Left ventricle myocardium inferior (tissue), 1 donor: ENCODE data around the gene VILL. TPM values are rescaled to one million over a fixed set of nuclear protein-coding genes. Genes with fewer than 3 reads are reported as not detected.
A peak's percentile ranks its signal among the peaks of the same experiment; 100 is the strongest.

Source experiments
- DNase-seq: peaks from one replicate; pipeline ENCODE4 v3.0.0-alpha.2; 2020
- H3K27ac ChIP-seq: fragments of 200-600 bp; replicated peaks from 2 replicates; pipeline ENCODE4 v1.8.0; 2021
- H3K27me3 ChIP-seq: fragments of 200-600 bp; 2 replicates; pipeline ENCODE4 v1.8.0; 2021; ENCODE audit warnings: low read depth
- H3K36me3 ChIP-seq: fragments of 200-600 bp; 2 replicates; pipeline ENCODE4 v1.8.0; 2021
- H3K4me1 ChIP-seq: fragments of 200-600 bp; 2 replicates; pipeline ENCODE4 v1.8.0; 2021
- H3K4me3 ChIP-seq: fragments of 200-600 bp; 2 replicates; pipeline ENCODE4 v1.8.0; 2021; ENCODE audit warnings: mild to moderate bottlenecking, moderate library complexity
- H3K9me3 ChIP-seq: fragments of 200-600 bp; replicated peaks from 2 replicates; pipeline ENCODE4 v1.8.0; 2021
- CTCF ChIP-seq: fragments of 200-600 bp; IDR thresholded peaks from 2 replicates; pipeline ENCODE4 v1.8.0; 2021; ENCODE audit warnings: antibody characterized with exemption, mild to moderate bottlenecking, borderline replicate concordance
- intact Hi-C: fragments of 100-400 bp; cut with micrococcal nuclease; formaldehyde crosslinking; loops from one replicate; pipeline ENCODE4 v1.11.0; 2022
- total RNA-seq: library from RNA; stranded (reverse); fragmentation: NEBNext Ultra II Directional; extraction: Animal tissue kit (Norgen Biotek cat#: 25700); gene quantifications from one replicate; pipeline ENCODE4 v1.2.1, GENCODE V29; 2021
- donor health status: DM: no; HTN: yes; CAD: no; lungs with severe emphysema.

VILL gene
- total RNA-seq, 1 donor from 2014 or later: 3.6 TPM

DNA sequence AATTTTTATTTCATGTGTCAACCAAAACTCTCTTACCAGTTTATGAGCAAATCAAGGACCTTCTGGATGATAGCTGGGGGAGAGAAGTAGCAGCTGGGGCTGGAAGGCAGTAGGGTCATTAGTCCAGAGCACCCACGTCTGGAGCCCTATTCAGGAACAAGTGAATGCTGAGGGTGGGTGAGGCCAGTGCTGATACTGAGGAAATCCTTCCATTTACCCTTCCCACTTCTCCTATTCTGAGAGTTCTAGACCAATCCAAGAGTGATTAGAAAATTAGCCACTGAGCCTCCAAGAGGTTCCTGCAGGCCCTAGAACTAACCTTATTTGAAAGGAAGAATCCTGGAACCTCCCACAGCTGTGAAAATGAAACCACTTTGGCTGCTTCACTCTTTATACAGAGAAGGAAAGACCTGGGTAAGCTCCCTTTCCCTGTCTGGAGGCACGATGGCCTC is 46.2 kb upstream of the VILL start:
- no peak for DNase-seq
- Histone ChIP-seq H3K27me3 (no peaks in the 10 kb centered on the region), H3K27ac (peak overlapping the region; percentile 72), H3K36me3 (no peaks in the 10 kb centered on the region), H3K4me3 (no peak overlapping the region), H3K4me1 (peaks cover 57% of the 10 kb centered on the region), H3K9me3 (no peaks in the 10 kb centered on the region)
- TF ChIP-seq CTCF: no peak
- intact Hi-C loops: no loop called here

DNA sequence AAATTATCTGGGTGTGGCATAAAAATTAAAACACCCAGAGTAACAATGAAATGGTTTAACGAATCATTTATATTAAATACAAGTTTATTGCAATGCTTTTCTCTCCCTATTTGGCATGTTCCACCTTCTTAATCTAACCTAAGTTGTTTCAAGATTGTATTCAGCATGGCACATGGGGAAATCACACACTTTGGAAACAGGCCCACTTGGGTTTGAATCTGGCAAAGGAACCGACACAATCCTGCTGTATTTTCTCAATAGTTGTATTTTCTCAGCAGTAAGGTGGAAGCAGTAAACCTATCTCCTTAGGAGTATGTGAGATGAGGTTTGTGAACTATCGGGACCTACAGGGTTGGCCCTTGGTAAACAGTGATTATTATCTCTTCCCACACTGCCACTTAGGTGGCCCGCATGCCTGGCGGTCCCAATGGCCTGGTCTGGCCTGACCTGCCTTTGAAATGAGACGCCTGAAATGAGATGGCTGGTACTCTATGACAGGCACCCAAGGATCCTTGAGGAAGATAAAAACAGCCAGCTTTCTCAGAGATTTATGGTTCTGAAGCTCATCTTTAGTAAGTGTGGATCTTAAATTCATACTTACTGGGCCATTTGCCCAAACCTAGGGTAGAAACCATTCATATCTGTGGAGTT is 45.3 kb upstream of the VILL start:
- intact Hi-C loops: no loop called here
- no peaks in the 10 kb centered on the region for H3K9me3 ChIP-seq
- H3K27ac ChIP-seq: peak overlapping the region; percentile 72
- peaks cover 54% of the 10 kb centered on the region for H3K4me1 ChIP-seq
- H3K27me3 ChIP-seq: no peaks in the 10 kb centered on the region
- H3K4me3 ChIP-seq: no peak overlapping the region
- no peak for TF ChIP-seq CTCF
- DNase-seq: no peak
- H3K36me3 ChIP-seq: no peaks in the 10 kb centered on the region

DNA sequence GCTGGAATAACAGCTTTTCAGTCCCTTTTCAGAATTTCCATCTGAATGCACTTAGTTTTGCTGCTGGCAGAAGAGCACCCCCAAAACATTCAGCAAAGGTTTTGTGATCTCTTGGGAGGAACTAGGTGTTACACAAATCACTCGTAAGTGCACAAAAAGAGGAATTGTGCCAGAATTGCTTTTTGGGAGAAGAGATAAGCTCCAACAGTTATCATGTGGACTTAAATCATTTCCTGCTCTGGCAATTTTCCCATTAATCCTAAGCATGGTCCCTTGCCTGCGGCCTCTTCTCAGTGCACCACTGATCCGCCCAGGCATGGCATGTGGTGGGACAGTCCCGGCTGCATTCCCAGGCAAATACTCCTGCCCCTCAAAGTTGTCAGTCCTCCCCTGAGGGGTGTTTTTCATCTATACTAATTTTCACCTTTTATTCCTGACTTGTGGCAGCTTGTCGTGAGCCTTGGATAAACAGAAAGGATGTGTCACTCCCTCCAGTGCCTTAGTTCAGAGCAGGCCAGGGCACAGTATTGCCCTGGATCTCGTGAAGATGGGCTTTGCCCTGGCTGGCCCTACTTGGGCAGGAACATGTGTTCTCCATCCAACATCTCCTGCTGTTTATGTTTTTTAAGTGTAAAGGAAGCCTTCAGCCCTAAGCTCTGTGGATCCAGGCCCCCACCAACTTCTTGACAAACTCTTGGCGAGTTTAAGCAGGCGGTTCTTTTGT is 44.6 kb upstream of the VILL start:
- Histone ChIP-seq H3K4me3 (no peak overlapping the region), H3K4me1 (peaks cover 47% of the 10 kb centered on the region), H3K36me3 (no peaks in the 10 kb centered on the region), H3K27ac (peak overlapping the region; percentile 72), H3K27me3 (no peaks in the 10 kb centered on the region), H3K9me3 (no peaks in the 10 kb centered on the region)
- no peak for TF ChIP-seq CTCF
- DNase-seq: no peak
- intact Hi-C loops: no loop called here

DNA sequence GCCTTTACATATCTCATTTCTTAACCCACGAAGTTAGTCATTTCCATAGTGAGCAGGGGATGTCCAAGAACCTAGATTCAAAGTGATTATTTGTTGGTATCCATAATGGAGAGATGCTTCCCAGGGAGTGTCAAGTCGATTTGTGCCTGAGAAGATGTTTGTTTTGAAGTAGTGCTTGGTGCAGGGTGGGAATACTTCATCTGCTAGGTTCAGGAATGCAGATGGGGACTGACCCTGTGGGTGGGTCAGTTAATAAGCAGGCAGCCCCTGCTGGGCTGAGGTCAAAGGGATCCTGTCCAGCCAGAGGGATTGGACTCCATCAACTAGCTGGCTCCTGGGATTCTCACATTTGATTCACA is 44.1 kb upstream of the VILL start:
- Histone ChIP-seq H3K4me3 (no peak overlapping the region), H3K27ac (peak overlapping the region; percentile 72), H3K36me3 (no peaks in the 10 kb centered on the region), H3K27me3 (no peaks in the 10 kb centered on the region), H3K4me1 (peaks cover 42% of the 10 kb centered on the region), H3K9me3 (no peaks in the 10 kb centered on the region)
- intact Hi-C loops: no loop called here
- DNase-seq: no peak
- TF ChIP-seq CTCF: no peak

GRCh38 chr3:37949866-37950265 is 40.7 kb upstream of the VILL start:
- DNase-seq: no peak
- peaks cover 54% of the 10 kb centered on the region for H3K4me1 ChIP-seq
- no peak overlapping the region for H3K27ac ChIP-seq
- intact Hi-C loops: no loop called here
- H3K27me3 ChIP-seq: no peaks in the 10 kb centered on the region
- no peak for TF ChIP-seq CTCF
- H3K9me3 ChIP-seq: no peaks in the 10 kb centered on the region
- H3K4me3 ChIP-seq: no peak overlapping the region
- peaks cover 6% of the 10 kb centered on the region for H3K36me3 ChIP-seq
